OCI-LY3 (cell line): Measurements from ENCODE around the gene PPP1CB.

ENCODE experiments used
- CTCF ChIP-seq: fragments of 200-600, 300-600 bp; sonication (generic); IDR thresholded peaks from 2 replicates; pipeline ENCODE4 v1.5.1; 2014; ENCODE audit warnings: antibody characterized with exemption, low read length, low read depth
- EZH2phosphoT487 ChIP-seq: fragments of 200-600 bp; shearing (Covaris generic); IDR thresholded peaks from 2 replicates; pipeline ENCODE4 v1.6.1; 2018; ENCODE audit warnings: antibody characterized with exemption, mixed run types, low read depth

- TF ChIP-seq CTCF (no peak), EZH2phosphoT487 (no peak)
These were observed 15.6 kb upstream of the PPP1CB start for GRCh38 chr2:28736034-28736433.
